Neural cell (in vitro differentiated cells): Measurements from ENCODE around the gene PAPSS2. TPM values are rescaled to one million over a fixed set of nuclear protein-coding genes. Genes with fewer than 3 reads are reported as not detected.

ENCODE experiments used
- H2AFZ ChIP-seq: fragments of 200-600, 300-800 bp; sonication (generic), shearing (Covaris generic); 2 replicates; pipeline ENCODE4 v1.6.0; 2014; ENCODE audit warnings: low read depth, mild to moderate bottlenecking, antibody characterized with exemption, low read length, moderate library complexity
- H3F3A ChIP-seq: fragments of 200-600 bp; shearing (Covaris generic); 2 replicates; pipeline ENCODE4 v1.6.1; 2016; ENCODE audit warnings: mild to moderate bottlenecking, moderate library complexity, mixed read lengths, antibody characterized with exemption, low read length; ENCODE audit not compliant: insufficient read depth, poor library complexity, severe bottlenecking
- H3K27ac ChIP-seq: fragments of 200-600, 300-800 bp; sonication (generic), shearing (Covaris generic); 2 replicates; pipeline ENCODE4 v1.5.1; 2014; ENCODE audit warnings: mild to moderate bottlenecking, low read length, moderate library complexity
- H3K27me3 ChIP-seq: fragments of 300-800, 200-600 bp; sonication (generic), shearing (Covaris generic); 2 replicates; pipeline ENCODE4 v1.6.0; 2014; ENCODE audit warnings: mild to moderate bottlenecking, low read depth, low read length, moderate library complexity; ENCODE audit not compliant: insufficient read depth
- H3K36me3 ChIP-seq: fragments of 300-800, 200-600 bp; sonication (generic), shearing (Covaris generic); 2 replicates; pipeline ENCODE4 v1.5.1; 2014; ENCODE audit warnings: mild to moderate bottlenecking, antibody characterized with exemption, low read length, moderate library complexity; ENCODE audit not compliant: insufficient read depth
- H3K4me2 ChIP-seq: fragments of 300-800, 200-600 bp; sonication (generic), shearing (Covaris generic); 2 replicates; pipeline ENCODE4 v1.6.0; 2014; ENCODE audit warnings: mild to moderate bottlenecking, low read length
- H3K4me3 ChIP-seq: fragments of 300-800, 200-600 bp; sonication (generic), shearing (Covaris generic); 2 replicates; pipeline ENCODE4 v1.5.1; 2014; ENCODE audit warnings: mild to moderate bottlenecking, low read length, moderate library complexity
- H3K79me2 ChIP-seq: fragments of 200-600 bp; shearing (Covaris generic); replicated peaks from 2 replicates; pipeline ENCODE4 v1.6.0; 2014; ENCODE audit warnings: mild to moderate bottlenecking, low read length, moderate library complexity; ENCODE audit not compliant: insufficient read depth
- H3K9ac ChIP-seq: fragments of 300-800, 200-600 bp; sonication (generic), shearing (Covaris generic); 2 replicates; pipeline ENCODE4 v1.6.1; 2016; ENCODE audit warnings: mild to moderate bottlenecking, low read length, mixed read lengths
- H3K9me2 ChIP-seq: fragments of 200-600 bp; shearing (Covaris generic); 2 replicates; pipeline ENCODE4 v1.6.1; 2016; ENCODE audit warnings: mild to moderate bottlenecking, low read length, mixed read lengths; ENCODE audit not compliant: insufficient read depth
- H3K9me3 ChIP-seq: fragments of 200-600, 300-800 bp; sonication (generic), shearing (Covaris generic); 2 replicates; pipeline ENCODE4 v1.6.1; 2016; ENCODE audit warnings: mild to moderate bottlenecking, mixed run types, low read length, moderate library complexity, mixed read lengths
- H4K20me1 ChIP-seq: fragments of 200-600 bp; shearing (Covaris generic); 2 replicates; pipeline ENCODE4 v1.6.1; 2016; ENCODE audit warnings: mild to moderate bottlenecking, mixed run types; ENCODE audit not compliant: insufficient read depth
- CTCF ChIP-seq: fragments of 450-650 bp; IDR thresholded peaks from 2 replicates; pipeline ENCODE4 v1.5.1; 2014; ENCODE audit warnings: antibody characterized with exemption, mild to moderate bottlenecking, moderate library complexity; ENCODE audit not compliant: poor library complexity, severe bottlenecking
- EP300 ChIP-seq: fragments of 450-650 bp; conservative IDR thresholded peaks from 2 replicates; pipeline ENCODE4 v1.6.1; 2014; ENCODE audit warnings: antibody characterized with exemption, mild to moderate bottlenecking, moderate library complexity; ENCODE audit not compliant: poor library complexity, severe bottlenecking
- EZH2 ChIP-seq: fragments of 200-600, 300-800 bp; shearing (Covaris generic), sonication (generic); IDR thresholded peaks from 2 replicates; pipeline ENCODE4 v1.6.1; 2014; ENCODE audit warnings: antibody characterized with exemption, low read length, borderline replicate concordance, mild to moderate bottlenecking; ENCODE audit not compliant: insufficient read depth, poor library complexity, severe bottlenecking
- MXI1 ChIP-seq: fragments of 450-650 bp; conservative IDR thresholded peaks from 2 replicates; pipeline ENCODE4 v1.6.1; 2014; ENCODE audit warnings: antibody characterized with exemption, mild to moderate bottlenecking; ENCODE audit not compliant: poor library complexity, severe bottlenecking
- POLR2AphosphoS5 ChIP-seq: IDR thresholded peaks from 2 replicates; pipeline ENCODE4 v1.6.1; 2012
- RAD21 ChIP-seq: fragments of 450-650 bp; conservative IDR thresholded peaks from 2 replicates; pipeline ENCODE4 v1.6.1; 2014; ENCODE audit warnings: antibody characterized with exemption, mild to moderate bottlenecking, moderate library complexity
- REST ChIP-seq: IDR thresholded peaks from 2 replicates; pipeline ENCODE4 v1.6.1; 2012; ENCODE audit warnings: borderline replicate concordance
- SMC3 ChIP-seq: fragments of 450-650 bp; conservative IDR thresholded peaks from 2 replicates; pipeline ENCODE4 v1.6.1; 2014; ENCODE audit warnings: antibody characterized with exemption, mild to moderate bottlenecking, moderate library complexity; ENCODE audit not compliant: poor library complexity
- TAF1 ChIP-seq: IDR thresholded peaks from 2 replicates; pipeline ENCODE4 v1.6.1; 2012; ENCODE audit warnings: low read depth
- polyA plus RNA-seq: library from polyadenylated mRNA; depleted of rRNA; stranded (reverse); fragments of >200 nt; gene quantifications from 2 replicates; pipeline ENCODE4 v1.2.3, GENCODE V29; 2014

Gene PAPSS2
- polyA plus RNA-seq, 1 donor from 2014 or later: 0.24 TPM

GRCh38 chr10:87765666-87766376 lies 106.1 kb downstream of the PAPSS2 start:
- Histone ChIP-seq H3K4me2 (no peak overlapping the region), H3K27ac (no peak overlapping the region), H4K20me1 (no peaks in the 10 kb centered on the region), H3K9me3 (no peaks in the 10 kb centered on the region), H3K27me3 (no peaks in the 10 kb centered on the region), H3K79me2 (no peaks in the 10 kb centered on the region), H3K4me3 (no peak overlapping the region), H3K9ac (no peak overlapping the region), H3K9me2 (no peaks in the 10 kb centered on the region), H3F3A (no peaks in the 10 kb centered on the region), H3K36me3 (peaks cover 12% of the 10 kb centered on the region), H2AFZ (no peak overlapping the region)
- no peak for TF ChIP-seq SMC3
- no peak for TF ChIP-seq CTCF
- TF ChIP-seq REST: no peak
- TF ChIP-seq TAF1: no peak
- TF ChIP-seq RAD21: no peak
- TF ChIP-seq EP300: no peak
- no peak for TF ChIP-seq MXI1
- TF ChIP-seq EZH2: no peak
- no peak for TF ChIP-seq POLR2AphosphoS5

GRCh38 chr10:87767253-87767652 lies 107.6 kb downstream of the PAPSS2 start:
- no peaks in the 10 kb centered on the region for H3K79me2 ChIP-seq
- no peak overlapping the region for H3K4me2 ChIP-seq
- no peak overlapping the region for H3K4me3 ChIP-seq
- H3F3A ChIP-seq: no peaks in the 10 kb centered on the region
- H4K20me1 ChIP-seq: no peaks in the 10 kb centered on the region
- H3K9me3 ChIP-seq: no peaks in the 10 kb centered on the region
- peaks cover 12% of the 10 kb centered on the region for H3K36me3 ChIP-seq
- no peak overlapping the region for H2AFZ ChIP-seq
- H3K9ac ChIP-seq: no peak overlapping the region
- no peaks in the 10 kb centered on the region for H3K27me3 ChIP-seq
- H3K9me2 ChIP-seq: no peaks in the 10 kb centered on the region
- TF ChIP-seq MXI1 (no peak), SMC3 (no peak), REST (no peak), TAF1 (no peak), EZH2 (no peak), RAD21 (no peak), EP300 (no peak), POLR2AphosphoS5 (no peak), CTCF (no peak)
- H3K27ac ChIP-seq: no peak overlapping the region
